Thymus (tissue), 11 donors: ENCODE data around the gene SLC2A1. TPM values are rescaled to one million over a fixed set of nuclear protein-coding genes. Genes with fewer than 3 reads are reported as not detected.
A peak's percentile ranks its signal among the peaks of the same experiment; 100 is the strongest.

Experiments
- DNase-seq, 9 donors: peaks; one replicate each; pipeline ENCODE4 v3.0.0-alpha.2; 2013; ENCODE audit warnings: low spot score in 9 of 9, low read depth in 6 of 9, missing footprints in 1 of 9
- H3K27ac ChIP-seq, 2 donors: one replicate each; pipeline ENCODE4 v1.5.1; 2013; ENCODE audit warnings: control low read depth in 1 of 2, low read depth in 1 of 2, low read length in 1 of 2, mild to moderate bottlenecking in 1 of 2, moderate library complexity in 1 of 2
- H3K27me3 ChIP-seq, 2 donors: one replicate each; pipeline ENCODE4 v1.5.1; 2013; ENCODE audit warnings: low read length in 1 of 2; ENCODE audit not compliant: control insufficient read depth in 2 of 2, insufficient read depth in 1 of 2
- H3K36me3 ChIP-seq, 2 donors: one replicate each; pipeline ENCODE4 v1.5.1; 2013; ENCODE audit warnings: low read length in 1 of 2, mild to moderate bottlenecking in 1 of 2, moderate library complexity in 1 of 2; ENCODE audit not compliant: control insufficient read depth in 2 of 2, insufficient read depth in 2 of 2
- H3K4me1 ChIP-seq, 2 donors: one replicate each; pipeline ENCODE4 v1.5.1; 2013; ENCODE audit warnings: low read length in 2 of 2; ENCODE audit not compliant: control insufficient read depth in 2 of 2, insufficient read depth in 2 of 2
- H3K4me3 ChIP-seq, 2 donors: one replicate each; pipeline ENCODE4 v1.5.1; 2013; ENCODE audit warnings: low read length in 2 of 2, control low read depth in 1 of 2, mild to moderate bottlenecking in 1 of 2
- H3K9me3 ChIP-seq, 2 donors: one replicate each; pipeline ENCODE4 v1.5.1; 2013; ENCODE audit warnings: low read length in 1 of 2, mild to moderate bottlenecking in 1 of 2; ENCODE audit not compliant: control insufficient read depth in 2 of 2, insufficient read depth in 1 of 2
- WGBS: extraction: QIAGEN DNeasy Blood & Tissue Kit; methylation state at CpG from one replicate; pipeline ENCODE4 v1.1.7; 2013; 5-methylcytosine and 5-hydroxymethylcytosine counted together
- polyA plus RNA-seq: library from polyadenylated mRNA; stranded (reverse); fragments of 200-250 nt; gene quantifications from one replicate; pipeline ENCODE4 v1.2.3, GENCODE V29; 2013
- total RNA-seq: library from RNA; stranded (reverse); fragments of 120-200 nt; gene quantifications from one replicate; pipeline ENCODE4 v1.2.4, GENCODE V29; 2013
- donor health status: healthy.

Gene SLC2A1
- total and polyA plus RNA-seq, 2 donors = 15.9 to 23.7 TPM

DNA sequence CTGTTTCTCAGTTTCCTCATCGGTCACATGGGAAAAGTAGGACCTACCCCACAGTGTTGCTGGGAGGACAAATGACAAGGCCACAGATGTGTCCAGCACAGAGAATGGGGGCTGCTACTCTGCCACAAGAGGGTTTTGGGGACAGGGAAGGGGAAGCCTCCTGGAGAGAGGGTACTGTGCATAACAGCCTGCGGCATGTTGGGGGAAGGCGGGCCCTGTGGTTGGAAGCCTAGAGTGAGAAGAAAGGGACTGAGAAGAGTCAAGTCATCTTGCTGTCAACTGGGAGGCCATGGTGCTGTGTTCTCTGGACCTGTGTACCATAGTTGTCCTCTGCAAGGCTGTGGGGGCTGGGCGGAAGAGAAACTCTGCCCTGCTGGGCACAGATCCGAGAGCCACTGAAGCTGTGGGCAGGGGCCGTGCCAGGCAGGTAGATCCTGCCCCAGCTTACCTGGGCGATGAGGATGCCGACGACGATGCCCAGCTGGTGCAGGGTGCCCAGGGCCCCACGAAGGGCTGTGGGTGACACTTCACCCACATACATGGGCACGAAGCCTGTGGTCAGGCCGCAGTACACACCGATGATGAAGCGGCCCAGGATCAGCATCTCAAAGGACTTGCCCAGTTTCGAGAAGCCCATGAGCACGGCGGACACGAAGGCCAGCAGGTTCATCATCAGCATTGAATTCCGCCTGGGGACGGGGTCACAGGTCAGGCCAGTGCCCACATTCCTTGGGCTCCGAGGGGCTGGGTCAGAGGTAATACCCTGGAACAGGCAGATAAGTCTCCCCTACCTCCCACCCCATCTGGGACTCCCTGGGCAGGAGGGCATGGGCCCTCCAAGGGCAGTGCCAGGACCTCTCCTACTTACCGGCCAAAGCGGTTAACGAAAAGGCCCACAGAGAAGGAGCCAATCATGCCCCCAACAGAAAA lies 28.2 kb downstream of the SLC2A1 start:
- 96% methylated on average over 25 of the region's 25 CpGs for WGBS
- Histone ChIP-seq H3K4me3 (no peak overlapping the region), H3K27ac (peak overlapping the region; percentile 97 to 99), H3K27me3 (no peaks in the 10 kb centered on the region), H3K4me1 (peaks cover 22 to 57% of the 10 kb centered on the region in 2 donors), H3K36me3 (peaks cover 63 to 68% of the 10 kb centered on the region in 2 donors), H3K9me3 (peaks cover 0 to 1% of the 10 kb centered on the region in 2 donors)
- no peak for DNase-seq

GRCh38 chr1:42929434-42930177 lies 29.1 kb downstream of the SLC2A1 start:
- Histone ChIP-seq H3K9me3 (peaks cover 0 to 1% of the 10 kb centered on the region in 2 donors), H3K27me3 (no peaks in the 10 kb centered on the region), H3K4me1 (peaks cover 22 to 56% of the 10 kb centered on the region in 2 donors), H3K27ac (no peak overlapping the region), H3K4me3 (no peak overlapping the region), H3K36me3 (peaks cover 56 to 63% of the 10 kb centered on the region in 2 donors)
- no peak for DNase-seq
- WGBS = 97% methylated on average over 26 of the region's 26 CpGs

DNA sequence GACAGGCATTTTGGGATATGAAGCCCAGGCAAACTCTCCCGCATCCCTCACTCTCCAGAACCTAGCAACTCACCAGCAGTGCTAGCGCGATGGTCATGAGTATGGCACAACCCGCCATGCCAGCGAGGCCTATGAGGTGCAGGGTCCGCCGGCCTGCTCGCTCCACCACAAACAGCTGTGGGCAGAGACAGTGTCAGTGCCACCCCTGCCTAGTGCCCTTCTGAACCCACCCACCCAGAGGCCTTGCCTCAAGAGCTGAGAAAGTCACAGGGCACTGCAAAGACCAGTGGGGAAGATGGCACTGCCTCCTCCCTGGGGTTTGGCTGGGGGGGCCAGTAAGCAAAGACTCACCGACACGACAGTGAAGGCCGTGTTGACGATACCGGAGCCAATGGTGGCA lies 29.8 kb downstream of the SLC2A1 start:
- Histone ChIP-seq H3K4me3 (no peak overlapping the region), H3K4me1 (peaks cover 22 to 49% of the 10 kb centered on the region in 2 donors), H3K27ac (no peak overlapping the region), H3K9me3 (peaks cover 0 to 1% of the 10 kb centered on the region in 2 donors), H3K36me3 (peaks cover 49 to 59% of the 10 kb centered on the region in 2 donors), H3K27me3 (no peaks in the 10 kb centered on the region)
- no peak for DNase-seq
- 99% methylated on average over 13 of the region's 13 CpGs for WGBS

DNA sequence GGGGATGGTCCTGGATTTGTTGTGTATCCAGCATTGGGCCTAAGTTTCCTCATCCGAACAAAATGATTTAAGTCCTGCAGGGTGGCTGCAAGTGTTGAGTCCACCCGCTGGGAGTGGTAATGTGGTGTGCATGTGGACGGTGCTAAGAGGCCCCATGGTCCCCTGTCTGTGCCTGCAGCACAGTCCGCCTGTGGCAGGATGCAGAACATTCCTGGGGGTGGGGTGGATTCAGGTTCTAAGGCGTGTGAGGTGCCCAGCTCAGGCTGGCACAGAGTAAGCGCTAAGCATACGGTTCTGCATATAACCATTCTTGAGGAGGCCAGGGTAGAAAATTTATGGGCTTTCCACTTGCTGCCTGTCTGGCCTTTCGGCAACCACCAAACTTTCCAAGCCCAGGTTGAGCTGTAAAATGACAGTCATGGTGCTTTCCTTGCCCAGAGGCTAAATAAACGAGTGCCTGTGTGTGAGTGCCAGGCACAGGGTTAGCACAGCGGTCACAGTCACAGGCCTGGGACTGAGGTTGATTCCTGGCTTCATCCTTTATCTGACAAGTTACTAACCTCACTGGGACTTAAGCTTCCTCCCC lies 30.7 kb downstream of the SLC2A1 start:
- DNase-seq = no peak
- Histone ChIP-seq H3K27me3 (no peaks in the 10 kb centered on the region), H3K36me3 (peaks cover 49 to 53% of the 10 kb centered on the region in 2 donors), H3K4me1 (peaks cover 26 to 48% of the 10 kb centered on the region in 2 donors), H3K27ac (no peak overlapping the region), H3K4me3 (no peak overlapping the region), H3K9me3 (peaks cover 0 to 1% of the 10 kb centered on the region in 2 donors)
- WGBS = 96% methylated on average over 10 of the region's 10 CpGs

GRCh38 chr1:42927274-42927841 lies 31.3 kb downstream of the SLC2A1 start:
- no peak for DNase-seq
- H3K36me3 ChIP-seq = peaks cover 49 to 53% of the 10 kb centered on the region in 2 donors
- H3K27me3 ChIP-seq = no peaks in the 10 kb centered on the region
- WGBS = 98% methylated on average over 8 of the region's 8 CpGs
- H3K9me3 ChIP-seq = peaks cover 0 to 1% of the 10 kb centered on the region in 2 donors
- peaks cover 22 to 43% of the 10 kb centered on the region in 2 donors for H3K4me1 ChIP-seq
- no peak overlapping the region for H3K4me3 ChIP-seq
- H3K27ac ChIP-seq = no peak overlapping the region

- DNase-seq = no peak
- peaks cover 49 to 53% of the 10 kb centered on the region in 2 donors for H3K36me3 ChIP-seq
- H3K27ac ChIP-seq = no peak overlapping the region
- peaks cover 0 to 1% of the 10 kb centered on the region in 2 donors for H3K9me3 ChIP-seq
- no peak overlapping the region for H3K4me3 ChIP-seq
- WGBS = 96% methylated on average over 11 of the region's 11 CpGs
- no peaks in the 10 kb centered on the region for H3K27me3 ChIP-seq
- peaks cover 17 to 38% of the 10 kb centered on the region in 2 donors for H3K4me1 ChIP-seq
Observed at GRCh38 chr1:42926879-42927242, 31.8 kb downstream of the SLC2A1 start.

- Histone ChIP-seq H3K27ac (no peak overlapping the region), H3K4me1 (peaks cover 13 to 33% of the 10 kb centered on the region in 2 donors), H3K4me3 (no peak overlapping the region), H3K36me3 (peaks cover 49 to 53% of the 10 kb centered on the region in 2 donors), H3K9me3 (peaks cover 0 to 1% of the 10 kb centered on the region in 2 donors), H3K27me3 (no peaks in the 10 kb centered on the region)
- no peak for DNase-seq
- WGBS = 99% methylated on average over 5 of the region's 5 CpGs
Observed at GRCh38 chr1:42926235-42926878, 32.3 kb downstream of the SLC2A1 start.
